LHCN-M2 (cell line): Measurements from ENCODE around the gene PIGZ. TPM values are rescaled to one million over a fixed set of nuclear protein-coding genes. Genes with fewer than 3 reads are reported as not detected.

Experiments used
- DNase-seq: peaks from one replicate; pipeline ENCODE4 v3.0.0-alpha.2; 2012; ENCODE audit warnings: low read depth
- total RNA-seq: library from RNA; depleted of rRNA; stranded (reverse); fragments of >200 nt; gene quantifications from 2 replicates; pipeline ENCODE4 v1.2.3, GENCODE V29; 2014

The PIGZ gene
- total RNA-seq, 1 experiment from 2014 or later, result 2.4 TPM

- no peak for DNase-seq
Observed at GRCh38 chr3:196983186-196983585, 14.6 kb upstream of the PIGZ start.

- DNase-seq, result no peak
Observed at GRCh38 chr3:196981657-196982056, 13.0 kb upstream of the PIGZ start.

DNA sequence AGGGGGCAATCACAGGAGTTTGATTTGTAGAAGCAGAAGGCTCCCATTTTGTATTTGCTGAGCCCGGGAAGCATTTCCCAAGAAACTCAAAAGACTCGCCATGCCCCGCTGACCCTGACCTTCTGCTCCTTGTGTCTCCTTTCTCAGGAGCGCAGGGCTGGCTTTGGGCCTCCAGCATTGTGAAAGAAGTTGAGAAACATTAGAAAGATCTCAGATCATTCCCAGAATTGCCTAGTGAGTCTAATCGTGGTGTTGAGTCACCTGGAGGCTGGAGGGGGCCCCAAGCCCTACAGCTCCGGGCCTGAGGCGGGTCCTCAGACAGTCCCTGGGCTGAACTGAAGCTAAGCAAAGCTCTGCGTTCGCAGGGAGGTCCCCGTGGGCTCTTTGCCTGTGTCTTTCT lies 10.9 kb upstream of the PIGZ start:
- peak; percentile 37 for DNase-seq

- DNase-seq, result no peak
Observed at GRCh38 chr3:196976941-196977340, 8.3 kb upstream of the PIGZ start.

DNA sequence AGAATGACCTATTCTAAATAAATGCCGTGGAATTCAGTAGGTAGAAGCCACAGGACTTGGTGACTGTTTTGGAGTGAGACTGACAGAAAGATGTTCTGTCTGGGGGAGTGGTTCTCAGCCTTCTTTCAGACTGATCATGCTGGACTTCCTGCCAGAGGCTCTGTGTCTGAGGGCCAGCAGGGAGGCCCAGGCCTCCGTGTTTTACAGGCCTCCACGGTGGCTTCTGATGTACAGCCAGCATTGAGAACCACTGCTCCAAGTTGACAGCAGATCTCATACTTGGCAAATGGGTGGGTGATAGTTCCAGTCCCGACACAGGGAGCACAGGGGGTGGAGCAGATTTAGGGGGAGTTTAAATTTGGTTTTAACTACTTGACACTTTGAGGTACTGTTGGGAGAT lies 6.7 kb upstream of the PIGZ start:
- DNase-seq, result no peak

- DNase-seq, result no peak
Observed at GRCh38 chr3:196974661-196975060, 6.0 kb upstream of the PIGZ start.

DNA sequence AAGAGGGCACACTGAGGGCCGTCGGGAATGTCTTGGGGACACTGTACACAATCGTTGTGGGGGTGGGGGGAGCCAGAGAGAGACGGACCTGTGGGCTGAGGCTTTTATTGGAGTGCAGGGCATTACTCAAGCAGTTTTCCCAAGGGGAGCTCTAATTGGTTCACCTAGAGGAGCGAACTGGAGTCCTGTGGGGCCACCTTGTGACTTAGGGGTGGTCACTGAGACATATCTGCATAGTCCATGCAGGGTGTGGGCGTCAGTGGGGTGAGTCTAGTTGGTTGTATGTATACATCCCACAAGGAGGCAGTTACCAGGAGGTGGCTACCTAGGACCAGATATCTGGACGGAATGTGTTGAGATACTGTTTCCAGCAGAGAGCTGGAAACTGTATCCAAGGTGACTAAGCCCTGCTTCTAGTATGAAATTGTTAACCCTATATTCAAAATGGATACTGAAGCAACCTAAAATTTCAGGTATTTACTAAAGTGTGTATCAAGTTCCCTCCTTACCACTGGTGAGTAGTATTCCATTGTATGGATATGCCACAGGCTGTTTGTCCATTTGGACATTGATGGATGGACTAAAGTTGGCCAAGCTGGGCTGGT lies 2.6 kb upstream of the PIGZ start:
- DNase-seq, result no peak

DNA sequence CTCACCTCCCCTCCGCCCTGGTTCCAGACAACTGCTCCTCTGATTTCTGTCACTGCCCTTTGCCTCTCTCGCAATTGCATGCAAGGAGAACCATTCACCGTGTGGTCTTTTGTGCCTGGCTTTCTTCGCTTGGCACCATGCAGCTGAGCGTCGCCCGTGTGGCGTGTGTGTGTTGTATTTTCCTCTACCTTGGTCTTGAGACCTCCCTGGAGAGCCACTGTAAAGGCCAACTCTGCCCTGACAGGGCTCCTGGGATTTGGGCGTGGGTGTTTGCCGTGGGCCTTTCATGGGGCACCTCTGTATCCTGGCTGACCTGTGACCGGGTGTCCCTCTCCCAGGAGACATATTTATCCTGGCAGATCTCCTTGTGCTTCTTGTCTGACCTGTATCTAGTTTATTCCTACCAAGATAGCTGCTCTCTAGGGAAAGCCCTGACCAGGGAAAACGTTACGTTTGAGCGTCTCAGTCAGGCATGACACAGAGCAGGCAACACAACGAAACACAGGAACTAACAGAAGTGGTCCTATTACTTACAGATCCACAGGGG lies 2.0 kb upstream of the PIGZ start:
- DNase-seq, result no peak

GRCh38 chr3:196969660-196970546 lies 1.3 kb upstream of the PIGZ start:
- DNase-seq, result peak; percentile 32

- peak; percentile 10 for DNase-seq
Observed at GRCh38 chr3:196969134-196969659, 564 bp upstream of the PIGZ start.

DNA sequence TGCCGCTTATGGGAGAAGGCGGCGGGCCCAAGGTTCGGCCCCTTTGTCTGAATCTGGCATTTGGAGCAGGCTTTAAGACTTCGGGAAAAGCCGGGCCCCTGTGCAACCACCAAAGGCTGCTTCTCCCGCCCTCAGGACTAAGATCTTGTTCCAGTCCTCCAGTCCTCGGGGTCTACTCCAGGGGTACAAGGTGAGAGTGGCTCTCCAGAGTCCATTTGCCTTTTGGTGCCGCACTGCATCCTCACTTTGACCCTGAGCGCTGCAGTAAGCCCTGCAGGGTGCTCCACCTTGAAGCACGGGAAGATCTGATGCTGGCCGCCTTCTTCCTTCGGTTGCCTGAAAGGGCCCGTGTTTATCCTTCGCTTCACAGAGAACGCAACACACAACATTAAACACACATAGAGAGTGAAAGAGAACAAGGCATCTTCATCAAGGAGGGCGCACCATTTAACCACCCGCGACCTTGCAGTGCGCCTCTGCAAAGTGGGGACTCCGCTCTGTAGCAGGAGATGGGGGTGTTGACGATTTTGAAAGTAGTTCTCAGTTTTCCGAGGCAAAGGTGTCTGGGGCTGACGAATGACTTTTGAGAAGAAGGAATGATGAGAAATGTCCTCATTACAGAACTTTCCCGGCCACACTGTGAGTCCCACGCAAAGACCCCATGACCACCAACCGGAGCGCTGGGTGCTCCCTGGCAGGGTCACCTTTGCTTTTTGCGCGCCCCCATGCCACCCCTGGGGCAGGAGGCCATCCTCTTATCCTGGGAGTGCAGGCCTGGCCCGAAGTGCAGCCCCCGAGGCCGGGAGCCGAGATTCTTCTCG lies 1.0 kb downstream of the PIGZ start:
- DNase-seq, result no peak

DNA sequence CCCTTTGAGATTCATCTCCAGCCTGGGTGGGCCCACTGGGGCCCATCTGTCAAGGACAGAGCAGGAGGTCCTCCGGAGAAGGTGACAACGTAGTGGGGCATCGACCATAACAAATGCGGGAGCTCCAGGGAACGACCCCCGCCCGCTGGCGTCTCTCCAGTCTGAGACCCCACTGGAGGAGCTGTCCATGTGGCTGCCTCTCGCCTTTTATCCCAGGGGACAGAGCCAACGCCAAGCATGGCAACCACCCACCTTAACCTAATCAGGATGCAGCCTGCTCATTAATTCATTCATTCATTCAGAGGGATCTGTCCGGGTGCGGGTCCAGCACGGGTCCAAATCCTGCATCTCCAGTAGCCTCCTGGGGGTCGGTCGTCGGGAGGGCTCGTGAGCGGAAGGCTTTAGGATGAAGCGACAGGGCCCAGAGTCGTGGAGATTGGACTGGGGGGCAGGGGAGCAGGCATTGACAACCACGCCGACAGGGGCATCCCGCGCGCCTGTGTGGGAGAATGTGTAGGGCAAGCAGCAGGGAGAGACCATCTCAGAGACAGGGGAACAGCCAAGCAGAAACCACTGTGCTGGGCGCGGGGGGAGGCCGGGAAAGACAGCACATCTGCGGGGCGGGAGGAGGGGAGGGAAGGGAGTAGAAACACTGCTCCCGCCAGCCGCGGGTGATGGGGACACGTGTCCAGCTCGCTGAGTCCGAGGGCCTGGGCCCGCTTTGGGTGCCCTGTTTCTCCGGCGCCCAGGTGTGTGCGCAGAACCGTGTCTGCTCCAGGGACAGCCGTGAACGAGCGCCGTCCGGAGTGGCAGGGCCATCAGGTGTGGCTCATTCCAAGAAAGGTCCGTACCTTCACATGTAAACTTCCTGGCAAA lies 1.9 kb downstream of the PIGZ start:
- DNase-seq, result no peak

DNA sequence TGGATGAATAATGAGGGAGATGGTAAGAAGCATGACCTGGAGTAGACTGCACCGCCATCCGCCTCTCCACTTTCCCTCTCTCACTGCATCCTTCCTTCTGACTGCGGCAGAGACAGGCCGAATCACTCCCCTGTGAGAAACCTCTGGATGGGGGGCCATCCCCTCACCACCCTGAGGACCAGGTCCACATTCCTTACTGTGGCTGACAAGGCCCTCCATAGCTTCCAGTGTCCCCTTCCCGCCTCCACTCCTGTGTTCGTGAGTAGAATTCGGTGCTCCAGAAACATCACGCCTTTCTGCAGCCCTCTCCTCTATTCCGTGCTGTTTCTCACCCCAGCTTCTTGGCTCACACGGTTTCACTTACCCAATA lies 2.8 kb downstream of the PIGZ start:
- DNase-seq, result no peak

- no peak for DNase-seq
Observed at GRCh38 chr3:196965112-196965803, 3.4 kb downstream of the PIGZ start.

- no peak for DNase-seq
Observed at GRCh38 chr3:196963631-196963953, 5.0 kb downstream of the PIGZ start.

GRCh38 chr3:196962930-196963630 lies 5.6 kb downstream of the PIGZ start:
- DNase-seq, result no peak

DNA sequence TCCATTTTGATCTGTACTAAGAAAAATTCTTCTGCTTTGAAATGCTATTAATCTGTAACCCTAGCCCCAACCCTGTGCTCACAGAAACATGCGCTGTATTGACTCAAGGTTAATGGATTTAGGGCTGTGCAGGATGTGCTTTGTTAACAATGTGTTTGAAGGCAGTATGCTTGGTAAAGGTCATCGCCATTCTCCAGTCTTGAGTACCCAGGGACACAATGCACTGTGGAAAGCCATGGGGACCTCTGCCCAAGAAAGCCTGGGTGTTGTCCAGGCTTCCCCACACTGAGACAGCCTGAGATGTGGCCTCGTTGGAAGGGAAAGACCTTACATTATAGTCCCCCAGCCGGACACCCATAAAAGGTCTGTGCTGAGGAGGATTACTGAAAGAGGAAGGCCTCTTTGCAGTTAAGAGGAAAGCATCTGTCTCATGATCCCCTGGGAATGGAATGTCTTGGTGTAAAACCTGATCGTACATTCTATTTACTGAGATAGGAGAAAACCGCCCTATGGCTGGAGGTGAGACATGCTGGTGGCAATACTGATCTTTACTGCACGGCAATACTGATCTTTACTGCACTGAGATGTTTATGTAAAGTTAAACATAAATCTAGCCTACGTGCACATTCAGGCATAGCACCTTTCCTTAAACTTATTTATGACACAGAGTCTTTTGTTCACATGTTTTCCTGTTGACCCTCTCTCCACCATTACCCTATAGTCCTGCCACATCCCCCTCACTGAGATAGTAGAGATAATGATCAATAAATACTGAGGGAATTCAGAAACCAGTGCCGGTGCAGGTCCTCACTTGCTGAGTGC lies 6.3 kb downstream of the PIGZ start:
- no peak for DNase-seq

DNA sequence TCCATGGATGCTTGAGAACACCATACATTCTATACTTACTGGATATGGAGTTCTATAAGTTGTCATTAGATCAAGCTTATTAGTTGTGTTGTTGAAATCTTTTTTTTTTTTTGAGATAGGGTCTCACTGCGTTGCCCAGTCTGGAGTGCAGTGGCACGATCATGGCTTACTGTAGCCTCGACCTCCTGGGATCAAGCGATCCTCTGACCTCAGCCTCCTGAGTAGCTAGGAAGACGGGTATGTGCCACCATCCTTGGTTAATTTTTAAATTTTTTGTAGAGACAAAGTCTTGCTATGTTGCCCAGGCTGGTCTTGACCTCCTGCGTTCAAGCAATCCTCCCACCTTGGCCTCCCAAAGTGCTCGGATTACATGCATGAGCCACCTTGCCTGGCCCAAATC lies 13.8 kb downstream of the PIGZ start:
- DNase-seq, result no peak

DNA sequence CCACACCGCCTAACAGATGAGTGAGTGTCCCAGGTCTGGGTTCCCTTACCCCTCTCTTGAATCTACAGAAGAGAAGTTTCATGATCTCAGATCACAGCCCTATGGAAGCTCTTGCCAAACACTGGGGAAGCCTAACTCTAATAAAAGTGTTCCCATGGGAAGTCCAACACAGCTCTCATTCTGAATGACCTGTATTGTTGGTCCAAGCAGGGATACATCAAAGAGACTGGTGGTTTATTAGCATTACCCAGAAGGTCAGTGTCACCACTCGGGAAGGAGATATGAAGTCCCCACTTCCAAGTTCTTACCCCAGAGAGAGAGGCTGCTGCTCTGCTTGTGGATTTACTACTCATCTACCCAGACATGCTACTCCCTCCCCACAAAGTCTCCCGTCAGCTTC lies 17.3 kb downstream of the PIGZ start:
- DNase-seq, result no peak
